ENCODE data around the gene OR51B2.

DNA sequence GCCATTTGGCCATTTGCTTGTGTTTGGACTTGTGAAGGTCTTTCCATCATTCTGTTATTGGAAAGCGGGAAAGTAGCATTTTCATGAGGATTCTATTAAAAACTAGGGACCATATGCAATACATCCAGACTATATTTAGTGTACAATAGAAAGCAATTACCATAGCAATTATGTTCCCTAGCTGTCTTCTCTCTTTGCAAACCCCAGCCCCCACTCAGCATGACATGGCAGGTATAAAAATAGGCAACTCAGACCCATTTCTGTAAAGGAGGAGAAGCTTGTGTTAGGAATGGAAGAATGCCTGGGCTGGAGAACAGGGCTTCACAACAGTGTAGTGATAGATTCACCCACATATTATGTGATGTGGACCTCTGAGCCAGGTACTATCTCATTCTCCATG is 39.6 kb upstream of the OR51B2 start:
- TF ChIP-seq CTCF (IDR thresholded peaks at IDR 0.05 in 8 of 11, conservative IDR thresholded peaks at IDR 0.05 in 3 of 11) (no peak), POLR2AphosphoS5 (IDR thresholded peaks at IDR 0.05) (no peak)
